Neural cell (in vitro differentiated cells): ENCODE measurements around the gene PAK1. TPM values are rescaled to one million over a fixed set of nuclear protein-coding genes. Genes with fewer than 3 reads are reported as not detected.

Source experiments
- H2AFZ ChIP-seq: fragments of 200-600, 300-800 bp; sonication (generic), shearing (Covaris generic); 2 replicates; pipeline ENCODE4 v1.6.0; 2014; ENCODE audit warnings: low read depth, mild to moderate bottlenecking, antibody characterized with exemption, low read length, moderate library complexity
- H3F3A ChIP-seq: fragments of 200-600 bp; shearing (Covaris generic); 2 replicates; pipeline ENCODE4 v1.6.1; 2016; ENCODE audit warnings: mild to moderate bottlenecking, moderate library complexity, mixed read lengths, antibody characterized with exemption, low read length; ENCODE audit not compliant: insufficient read depth, poor library complexity, severe bottlenecking
- H3K27ac ChIP-seq: fragments of 200-600, 300-800 bp; sonication (generic), shearing (Covaris generic); 2 replicates; pipeline ENCODE4 v1.5.1; 2014; ENCODE audit warnings: mild to moderate bottlenecking, low read length, moderate library complexity
- H3K27me3 ChIP-seq: fragments of 300-800, 200-600 bp; sonication (generic), shearing (Covaris generic); 2 replicates; pipeline ENCODE4 v1.6.0; 2014; ENCODE audit warnings: mild to moderate bottlenecking, low read depth, low read length, moderate library complexity; ENCODE audit not compliant: insufficient read depth
- H3K36me3 ChIP-seq: fragments of 300-800, 200-600 bp; sonication (generic), shearing (Covaris generic); 2 replicates; pipeline ENCODE4 v1.5.1; 2014; ENCODE audit warnings: mild to moderate bottlenecking, antibody characterized with exemption, low read length, moderate library complexity; ENCODE audit not compliant: insufficient read depth
- H3K4me2 ChIP-seq: fragments of 300-800, 200-600 bp; sonication (generic), shearing (Covaris generic); 2 replicates; pipeline ENCODE4 v1.6.0; 2014; ENCODE audit warnings: mild to moderate bottlenecking, low read length
- H3K4me3 ChIP-seq: fragments of 300-800, 200-600 bp; sonication (generic), shearing (Covaris generic); 2 replicates; pipeline ENCODE4 v1.5.1; 2014; ENCODE audit warnings: mild to moderate bottlenecking, low read length, moderate library complexity
- H3K79me2 ChIP-seq: fragments of 200-600 bp; shearing (Covaris generic); replicated peaks from 2 replicates; pipeline ENCODE4 v1.6.0; 2014; ENCODE audit warnings: mild to moderate bottlenecking, low read length, moderate library complexity; ENCODE audit not compliant: insufficient read depth
- H3K9ac ChIP-seq: fragments of 300-800, 200-600 bp; sonication (generic), shearing (Covaris generic); 2 replicates; pipeline ENCODE4 v1.6.1; 2016; ENCODE audit warnings: mild to moderate bottlenecking, low read length, mixed read lengths
- H3K9me2 ChIP-seq: fragments of 200-600 bp; shearing (Covaris generic); 2 replicates; pipeline ENCODE4 v1.6.1; 2016; ENCODE audit warnings: mild to moderate bottlenecking, low read length, mixed read lengths; ENCODE audit not compliant: insufficient read depth
- H3K9me3 ChIP-seq: fragments of 200-600, 300-800 bp; sonication (generic), shearing (Covaris generic); 2 replicates; pipeline ENCODE4 v1.6.1; 2016; ENCODE audit warnings: mild to moderate bottlenecking, mixed run types, low read length, moderate library complexity, mixed read lengths
- H4K20me1 ChIP-seq: fragments of 200-600 bp; shearing (Covaris generic); 2 replicates; pipeline ENCODE4 v1.6.1; 2016; ENCODE audit warnings: mild to moderate bottlenecking, mixed run types; ENCODE audit not compliant: insufficient read depth
- EP300 ChIP-seq: fragments of 450-650 bp; conservative IDR thresholded peaks from 2 replicates; pipeline ENCODE4 v1.6.1; 2014; ENCODE audit warnings: antibody characterized with exemption, mild to moderate bottlenecking, moderate library complexity; ENCODE audit not compliant: poor library complexity, severe bottlenecking
- EZH2 ChIP-seq: fragments of 200-600, 300-800 bp; shearing (Covaris generic), sonication (generic); IDR thresholded peaks from 2 replicates; pipeline ENCODE4 v1.6.1; 2014; ENCODE audit warnings: antibody characterized with exemption, low read length, borderline replicate concordance, mild to moderate bottlenecking; ENCODE audit not compliant: insufficient read depth, poor library complexity, severe bottlenecking
- MXI1 ChIP-seq: fragments of 450-650 bp; conservative IDR thresholded peaks from 2 replicates; pipeline ENCODE4 v1.6.1; 2014; ENCODE audit warnings: antibody characterized with exemption, mild to moderate bottlenecking; ENCODE audit not compliant: poor library complexity, severe bottlenecking
- POLR2AphosphoS5 ChIP-seq: IDR thresholded peaks from 2 replicates; pipeline ENCODE4 v1.6.1; 2012
- RAD21 ChIP-seq: fragments of 450-650 bp; conservative IDR thresholded peaks from 2 replicates; pipeline ENCODE4 v1.6.1; 2014; ENCODE audit warnings: antibody characterized with exemption, mild to moderate bottlenecking, moderate library complexity
- REST ChIP-seq: IDR thresholded peaks from 2 replicates; pipeline ENCODE4 v1.6.1; 2012; ENCODE audit warnings: borderline replicate concordance
- SMC3 ChIP-seq: fragments of 450-650 bp; conservative IDR thresholded peaks from 2 replicates; pipeline ENCODE4 v1.6.1; 2014; ENCODE audit warnings: antibody characterized with exemption, mild to moderate bottlenecking, moderate library complexity; ENCODE audit not compliant: poor library complexity
- TAF1 ChIP-seq: IDR thresholded peaks from 2 replicates; pipeline ENCODE4 v1.6.1; 2012; ENCODE audit warnings: low read depth
- polyA plus RNA-seq: library from polyadenylated mRNA; depleted of rRNA; stranded (reverse); fragments of >200 nt; gene quantifications from 2 replicates; pipeline ENCODE4 v1.2.3, GENCODE V29; 2014
- TF ChIP-seq, protein P1 (sequence below): fragments of 450-650 bp; IDR thresholded peaks from 2 replicates; pipeline ENCODE4 v1.5.1; 2014; ENCODE audit warnings: antibody characterized with exemption, mild to moderate bottlenecking, moderate library complexity; ENCODE audit not compliant: poor library complexity, severe bottlenecking

PAK1 gene
- polyA plus RNA-seq, 1 donor from 2014 or later = 65.2 TPM

- Histone ChIP-seq H3K27ac (no peak overlapping the region), H3K9me2 (no peaks in the 10 kb centered on the region), H3K9ac (no peak overlapping the region), H3F3A (no peaks in the 10 kb centered on the region), H2AFZ (no peak overlapping the region), H3K4me3 (no peak overlapping the region), H3K79me2 (no peaks in the 10 kb centered on the region), H3K27me3 (no peaks in the 10 kb centered on the region), H3K36me3 (no peaks in the 10 kb centered on the region), H4K20me1 (no peaks in the 10 kb centered on the region), H3K9me3 (no peaks in the 10 kb centered on the region), H3K4me2 (no peak overlapping the region)
- TF ChIP-seq, protein P1, sequence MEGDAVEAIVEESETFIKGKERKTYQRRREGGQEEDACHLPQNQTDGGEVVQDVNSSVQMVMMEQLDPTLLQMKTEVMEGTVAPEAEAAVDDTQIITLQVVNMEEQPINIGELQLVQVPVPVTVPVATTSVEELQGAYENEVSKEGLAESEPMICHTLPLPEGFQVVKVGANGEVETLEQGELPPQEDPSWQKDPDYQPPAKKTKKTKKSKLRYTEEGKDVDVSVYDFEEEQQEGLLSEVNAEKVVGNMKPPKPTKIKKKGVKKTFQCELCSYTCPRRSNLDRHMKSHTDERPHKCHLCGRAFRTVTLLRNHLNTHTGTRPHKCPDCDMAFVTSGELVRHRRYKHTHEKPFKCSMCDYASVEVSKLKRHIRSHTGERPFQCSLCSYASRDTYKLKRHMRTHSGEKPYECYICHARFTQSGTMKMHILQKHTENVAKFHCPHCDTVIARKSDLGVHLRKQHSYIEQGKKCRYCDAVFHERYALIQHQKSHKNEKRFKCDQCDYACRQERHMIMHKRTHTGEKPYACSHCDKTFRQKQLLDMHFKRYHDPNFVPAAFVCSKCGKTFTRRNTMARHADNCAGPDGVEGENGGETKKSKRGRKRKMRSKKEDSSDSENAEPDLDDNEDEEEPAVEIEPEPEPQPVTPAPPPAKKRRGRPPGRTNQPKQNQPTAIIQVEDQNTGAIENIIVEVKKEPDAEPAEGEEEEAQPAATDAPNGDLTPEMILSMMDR = no peak
- TF ChIP-seq POLR2AphosphoS5 (no peak), EZH2 (no peak), MXI1 (no peak), REST (no peak), RAD21 (no peak), SMC3 (no peak), TAF1 (no peak), EP300 (no peak)
Measured at GRCh38 chr11:77510851-77511250, 37.0 kb upstream of the PAK1 start.

DNA sequence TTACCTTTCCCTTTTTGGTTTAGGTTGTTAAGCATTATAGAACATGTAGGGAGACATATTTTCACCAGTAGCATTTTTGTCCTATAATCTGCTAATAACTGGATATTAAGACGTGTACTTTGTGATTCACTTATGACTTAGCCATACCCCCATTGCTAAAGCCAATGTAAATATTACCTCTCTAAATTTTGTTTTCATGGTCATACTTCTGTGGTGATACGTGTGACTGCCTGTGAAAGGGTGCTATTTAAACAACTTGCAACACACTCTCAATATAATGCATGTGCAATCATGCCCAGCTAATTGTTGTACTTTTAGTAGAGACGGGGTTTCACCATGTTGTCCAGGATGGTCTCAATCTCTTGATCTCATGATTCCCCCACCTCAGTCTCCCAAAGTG lies 36.2 kb upstream of the PAK1 start:
- no peak overlapping the region for H3K9ac ChIP-seq
- TF ChIP-seq REST (no peak), POLR2AphosphoS5 (no peak), RAD21 (no peak), TAF1 (no peak), EZH2 (no peak), EP300 (no peak), MXI1 (no peak), SMC3 (no peak)
- TF ChIP-seq, protein P1 = no peak
- no peaks in the 10 kb centered on the region for H3K9me2 ChIP-seq
- H3K27ac ChIP-seq = no peak overlapping the region
- H3K4me3 ChIP-seq = no peak overlapping the region
- no peak overlapping the region for H2AFZ ChIP-seq
- no peaks in the 10 kb centered on the region for H4K20me1 ChIP-seq
- H3K4me2 ChIP-seq = no peak overlapping the region
- no peaks in the 10 kb centered on the region for H3K27me3 ChIP-seq
- H3K9me3 ChIP-seq = no peaks in the 10 kb centered on the region
- H3F3A ChIP-seq = no peaks in the 10 kb centered on the region
- no peaks in the 10 kb centered on the region for H3K79me2 ChIP-seq
- no peaks in the 10 kb centered on the region for H3K36me3 ChIP-seq
